ENCODE data around the gene HDHD2. TPM values are rescaled to one million over a fixed set of nuclear protein-coding genes. Genes with fewer than 3 reads are reported as not detected.

Gene HDHD2
- total RNA-seq, 1 donor from 2014 or later = 47.2 TPM

- Mint-ChIP-seq H3K4me3 (ENCODE audit: low read depth) (no peak overlapping the region), H3K27ac (no peak overlapping the region), H3K36me3 (ENCODE audit: insufficient read depth) (no peaks in the 10 kb centered on the region), H3K27me3 (no peaks in the 10 kb centered on the region), H3K9me3 (ENCODE audit: low read depth) (no peaks in the 10 kb centered on the region), H3K4me1 (ENCODE audit: low read depth) (no peaks in the 10 kb centered on the region)
- TF ChIP-seq, protein P1, sequence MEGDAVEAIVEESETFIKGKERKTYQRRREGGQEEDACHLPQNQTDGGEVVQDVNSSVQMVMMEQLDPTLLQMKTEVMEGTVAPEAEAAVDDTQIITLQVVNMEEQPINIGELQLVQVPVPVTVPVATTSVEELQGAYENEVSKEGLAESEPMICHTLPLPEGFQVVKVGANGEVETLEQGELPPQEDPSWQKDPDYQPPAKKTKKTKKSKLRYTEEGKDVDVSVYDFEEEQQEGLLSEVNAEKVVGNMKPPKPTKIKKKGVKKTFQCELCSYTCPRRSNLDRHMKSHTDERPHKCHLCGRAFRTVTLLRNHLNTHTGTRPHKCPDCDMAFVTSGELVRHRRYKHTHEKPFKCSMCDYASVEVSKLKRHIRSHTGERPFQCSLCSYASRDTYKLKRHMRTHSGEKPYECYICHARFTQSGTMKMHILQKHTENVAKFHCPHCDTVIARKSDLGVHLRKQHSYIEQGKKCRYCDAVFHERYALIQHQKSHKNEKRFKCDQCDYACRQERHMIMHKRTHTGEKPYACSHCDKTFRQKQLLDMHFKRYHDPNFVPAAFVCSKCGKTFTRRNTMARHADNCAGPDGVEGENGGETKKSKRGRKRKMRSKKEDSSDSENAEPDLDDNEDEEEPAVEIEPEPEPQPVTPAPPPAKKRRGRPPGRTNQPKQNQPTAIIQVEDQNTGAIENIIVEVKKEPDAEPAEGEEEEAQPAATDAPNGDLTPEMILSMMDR (IDR thresholded peaks at IDR 0.05; ENCODE audit: unreplicated experiment) = no peak
- no peak for DNase-seq (ENCODE audit: low spot score, unreplicated experiment)
These were observed 62.6 kb downstream of the HDHD2 start for GRCh38 chr18:47087676-47088075.

GRCh38 chr18:47081578-47081977 is 68.7 kb downstream of the HDHD2 start:
- no peak for DNase-seq (ENCODE audit: low spot score, unreplicated experiment)
- H3K9me3 Mint-ChIP-seq (ENCODE audit: low read depth) = no peaks in the 10 kb centered on the region
- H3K27me3 Mint-ChIP-seq = no peaks in the 10 kb centered on the region
- H3K27ac Mint-ChIP-seq = no peak overlapping the region
- no peak overlapping the region for H3K4me3 Mint-ChIP-seq (ENCODE audit: low read depth)
- no peaks in the 10 kb centered on the region for H3K36me3 Mint-ChIP-seq (ENCODE audit: insufficient read depth)
- no peaks in the 10 kb centered on the region for H3K4me1 Mint-ChIP-seq (ENCODE audit: low read depth)
- TF ChIP-seq, protein P1 (IDR thresholded peaks at IDR 0.05; ENCODE audit: unreplicated experiment) = no peak

DNA sequence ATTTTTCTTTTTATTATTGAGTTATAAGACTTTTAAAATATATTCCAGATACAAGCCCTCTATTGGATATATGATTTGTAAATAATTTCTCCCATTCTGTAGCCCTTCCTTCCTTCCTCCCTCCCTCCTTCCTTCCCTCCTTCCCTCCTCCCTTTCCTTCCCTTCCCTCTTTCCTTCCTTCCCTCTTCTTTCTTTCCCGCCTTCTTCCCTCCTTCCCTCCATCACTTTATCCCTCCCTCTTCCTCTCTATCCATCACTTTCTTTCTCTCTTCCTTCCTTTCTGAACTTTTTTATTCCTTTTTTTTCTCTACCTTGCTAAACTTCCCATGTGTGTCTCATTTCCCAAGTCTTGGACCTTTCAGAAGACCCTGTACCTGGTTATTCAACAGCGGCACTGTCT is 69.4 kb downstream of the HDHD2 start:
- H3K27me3 Mint-ChIP-seq = no peaks in the 10 kb centered on the region

DNA sequence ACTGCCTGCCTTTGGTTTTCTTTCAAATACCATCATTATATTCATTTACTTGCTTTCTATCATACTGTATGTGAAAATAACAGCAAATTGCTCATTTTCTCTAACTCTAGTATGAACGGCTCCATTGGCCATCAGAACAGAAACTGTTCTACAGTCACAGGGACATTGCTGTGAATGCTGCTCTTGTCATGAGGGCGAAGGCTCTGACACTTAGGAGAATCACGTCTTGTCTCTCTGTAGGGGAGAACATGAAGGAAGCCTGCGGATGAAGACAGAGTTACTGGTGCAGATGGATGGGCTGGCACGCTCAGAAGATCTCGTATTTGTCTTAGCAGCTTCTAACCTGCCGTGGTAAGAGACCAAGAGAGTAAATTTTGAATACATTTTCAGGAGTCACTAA is 73.2 kb downstream of the HDHD2 start:
- TF ChIP-seq, protein P1 (IDR thresholded peaks at IDR 0.05; ENCODE audit: unreplicated experiment) = no peak

More for the DNA sequence above, 69.4 kb downstream of the HDHD2 start:
- TF ChIP-seq, protein P1 (IDR thresholded peaks at IDR 0.05; ENCODE audit: unreplicated experiment) = no peak
- Mint-ChIP-seq H3K4me3 (ENCODE audit: low read depth) (no peak overlapping the region), H3K4me1 (ENCODE audit: low read depth) (no peaks in the 10 kb centered on the region), H3K27ac (no peak overlapping the region), H3K36me3 (ENCODE audit: insufficient read depth) (no peaks in the 10 kb centered on the region), H3K9me3 (ENCODE audit: low read depth) (no peaks in the 10 kb centered on the region)
- DNase-seq (ENCODE audit: low spot score, unreplicated experiment) = no peak

DNA sequence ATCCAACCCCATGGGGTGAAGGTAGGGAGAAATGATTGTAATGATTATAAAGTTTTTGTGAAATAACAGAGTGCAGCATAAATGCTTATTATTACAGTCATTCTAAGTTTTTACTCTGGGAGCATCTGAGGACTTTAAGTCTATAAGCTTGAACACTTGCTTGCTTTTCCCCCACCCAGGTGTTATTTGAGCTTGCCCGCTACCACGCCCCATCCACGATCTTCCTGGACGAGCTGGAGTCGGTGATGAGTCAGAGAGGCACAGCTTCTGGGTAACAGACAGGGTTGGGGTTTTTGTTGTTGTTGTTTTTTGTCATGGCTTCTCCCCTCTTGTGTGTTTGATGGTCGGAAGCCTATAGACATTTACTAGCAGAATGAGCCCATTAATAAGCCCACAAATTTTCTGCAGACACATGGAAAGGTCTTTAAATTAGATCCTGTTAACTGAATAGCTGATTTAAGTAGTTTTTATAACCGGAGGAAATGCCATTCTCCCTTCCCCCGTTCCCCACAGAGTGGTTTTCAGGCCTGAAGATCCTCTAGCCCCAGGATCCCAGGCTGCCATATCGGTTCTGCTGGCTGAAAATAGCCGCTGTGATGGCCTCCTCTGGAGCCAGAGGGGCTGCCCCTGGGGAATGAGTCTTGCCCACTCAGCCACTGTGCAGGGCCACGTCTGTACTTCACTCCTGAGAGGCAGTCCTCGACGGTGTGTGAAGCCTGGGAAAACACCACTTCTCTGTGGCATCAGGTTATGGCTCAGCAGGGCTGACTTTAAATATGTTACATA is 75.0 kb downstream of the HDHD2 start:
- Mint-ChIP-seq H3K9me3 (ENCODE audit: low read depth) (no peaks in the 10 kb centered on the region), H3K36me3 (ENCODE audit: insufficient read depth) (no peaks in the 10 kb centered on the region), H3K27ac (no peak overlapping the region), H3K27me3 (no peaks in the 10 kb centered on the region), H3K4me3 (ENCODE audit: low read depth) (no peak overlapping the region), H3K4me1 (ENCODE audit: low read depth) (no peaks in the 10 kb centered on the region)
- TF ChIP-seq, protein P1 (IDR thresholded peaks at IDR 0.05; ENCODE audit: unreplicated experiment) = no peak
- DNase-seq (ENCODE audit: low spot score, unreplicated experiment) = no peak

More for the DNA sequence above, 73.2 kb downstream of the HDHD2 start:
- no peaks in the 10 kb centered on the region for H3K36me3 Mint-ChIP-seq (ENCODE audit: insufficient read depth)
- H3K4me1 Mint-ChIP-seq (ENCODE audit: low read depth) = no peaks in the 10 kb centered on the region
- no peak for DNase-seq (ENCODE audit: low spot score, unreplicated experiment)
- H3K9me3 Mint-ChIP-seq (ENCODE audit: low read depth) = no peaks in the 10 kb centered on the region
- no peaks in the 10 kb centered on the region for H3K27me3 Mint-ChIP-seq
- no peak overlapping the region for H3K27ac Mint-ChIP-seq
- H3K4me3 Mint-ChIP-seq (ENCODE audit: low read depth) = no peak overlapping the region

All from progenitor cell of endocrine pancreas (in vitro differentiated cells).